Heart left ventricle (tissue), 16 donors: ENCODE measurements around the gene WDPCP. TPM values are rescaled to one million over a fixed set of nuclear protein-coding genes. Genes with fewer than 3 reads are reported as not detected.
"Not testable (repeated sequence)": the region's sequence is repeated elsewhere in the genome, so short reads cannot be mapped to it uniquely, and the experiment has no call there.

Source experiments
- ATAC-seq, 4 donors: fragments of 200-7000 bp; cut with Tn5 transposase; one replicate each; pipeline ENCODE4 v1.9.1; 2020 to 2022; ENCODE audit warnings: moderate library complexity in 4 of 4, mild to moderate bottlenecking in 3 of 4, moderate number of reproducible peaks in 1 of 4
- DNase-seq, 5 donors: peaks; one replicate each; pipeline ENCODE4 v3.0.0-alpha.2; 2020
- H3K27ac ChIP-seq, 12 donors: fragments of 200-600 bp; sonication (generic) in 4 of 12; one replicate each; pipeline versions ENCODE4 v1.5.0 to v1.8.0; 2016 to 2022; ENCODE audit warnings: mild to moderate bottlenecking in 2 of 12
- H3K27me3 ChIP-seq, 9 donors: fragments of 200-600 bp; sonication (generic) in 2 of 9; one replicate each; pipeline versions ENCODE4 v1.5.1 to v1.8.0; 2016 to 2022; ENCODE audit warnings: mild to moderate bottlenecking in 3 of 9
- H3K36me3 ChIP-seq, 9 donors: fragments of 200-600 bp; sonication (generic) in 2 of 9; one replicate each; pipeline versions ENCODE4 v1.5.0 to v1.8.0; 2018 to 2022; ENCODE audit warnings: mild to moderate bottlenecking in 2 of 9
- H3K4me1 ChIP-seq, 12 donors: fragments of 200-600 bp; sonication (generic) in 4 of 12; one replicate each; pipeline versions ENCODE4 v1.5.0 to v1.8.0; 2016 to 2022; ENCODE audit warnings: mild to moderate bottlenecking in 3 of 12
- H3K4me3 ChIP-seq, 12 donors: fragments of 200-600 bp; sonication (generic) in 4 of 12; one replicate each; pipeline versions ENCODE4 v1.5.0 to v1.8.0; 2017 to 2022; ENCODE audit warnings: mild to moderate bottlenecking in 9 of 12, moderate library complexity in 4 of 12
- H3K9me3 ChIP-seq, 12 donors: fragments of 200-600 bp; sonication (generic) in 4 of 12; one replicate each; pipeline versions ENCODE4 v1.5.0 to v1.8.0; 2016 to 2022; ENCODE audit warnings: mild to moderate bottlenecking in 1 of 12
- CTCF ChIP-seq, 12 donors: fragments of 200-600 bp; sonication (generic) in 4 of 12; IDR thresholded peaks; one replicate each; pipeline versions ENCODE4 v1.5.0 to v1.8.0; 2018 to 2022; ENCODE audit warnings: antibody characterized with exemption in 12 of 12, mild to moderate bottlenecking in 5 of 12
- POLR2A ChIP-seq, 2 donors: fragments of 450-650 bp; IDR thresholded peaks; one replicate each; pipeline ENCODE4 v1.6.1; 2017; ENCODE audit warnings: antibody characterized with exemption in 2 of 2, mild to moderate bottlenecking in 2 of 2, moderate library complexity in 2 of 2
- WGBS, 4 donors: extraction: QIAGEN DNeasy Blood & Tissue Kit in 2 of 4; methylation state at CpG; one replicate each; pipeline versions ENCODE4 v1.1.5 to v1.1.7; 2013 to 2018; 5-methylcytosine and 5-hydroxymethylcytosine counted together
- intact Hi-C, 10 donors: fragments of 100-400 bp; cut with DNase I; formaldehyde crosslinking; loops; one replicate each; pipeline versions ENCODE4 v1.11.1 to v1.14.2; 2022
- polyA plus RNA-seq, 2 donors: library from polyadenylated mRNA; stranded (reverse); fragments of 200-250 nt; gene quantifications; one replicate each; pipeline ENCODE4 v1.2.3, GENCODE V29; 2013
- total RNA-seq, 9 donors: library from RNA; depleted of rRNA in 2 of 9; stranded (reverse); fragments of >200 nt in 2 of 9; fragmentation: NEBNext Ultra II Directional in 3 of 9; extraction: Animal tissue kit (Norgen Biotek cat#: 25700) in 3 of 9; gene quantifications; one replicate each; pipeline versions ENCODE4 v1.1.0 to v1.2.4, GENCODE V29; 2016 to 2023
- donor health status: ischemic (EF 13 %, LVEDD 7.1; RV severe dilation, severe dysfunction).
- donor health status: healthy with polysubstance abuse.
- donor health status: DM: no; HTN: yes; CAD: no.
- donor health status: DM: no; HTN: no; CAD: no.
- donor health status: ischemic (EF 25% LVEDD 6.9; RV normal size, moderate dysfunction).
- donor health status: ischemic (EF 25% LVEDD 5.7; RV mildly dilated, moderate dysfunction).
- donor health status: healthy.
- donor health status: DM: yes; HTN: yes; CAD: no.
- donor health status: ischemic (EF 35%, LVEDD 5.7; RV mildly dilated, moderate dysfunction).
- donor health status: nonischemic (EF 11% LVEDD 7.7; RV severe dilation, severe dysfunction).
- donor health status: DM: yes; HTN: yes; CAD: no.
- donor health status: PGD.
- donor health status: ischemic (EF 29% LVEDD 5.4; RV normal size, mild dysfunction).
- donor health status: nonischemic (EF 23%, LVEDD 6.1; RV moderate dilation, normal function).

The WDPCP gene
- total and polyA plus RNA-seq, 11 donors, result 3.2 to 32.2 (median 16.5) TPM

GRCh38 chr2:63422556-63422955 lies 165.7 kb downstream of the WDPCP start:
- H3K4me3 ChIP-seq, result no peak overlapping the region
- H3K4me1 ChIP-seq, result no peaks in the 10 kb centered on the region
- intact Hi-C loops, result no loop called here
- H3K27me3 ChIP-seq, result no peaks in the 10 kb centered on the region
- DNase-seq (no peak), ATAC-seq (no peak)
- no peak overlapping the region for H3K27ac ChIP-seq
- 90 to 97% (median 94%) methylated on average over 1 of the region's 1 CpG for WGBS, 4 donors
- H3K36me3 ChIP-seq, result peaks cover 0 to 4% (median 0%) of the 10 kb centered on the region in 9 donors
- H3K9me3 ChIP-seq, result peaks cover 0 to 19% (median 0%) of the 10 kb centered on the region in 12 donors
- TF ChIP-seq POLR2A (IDR thresholded peaks at IDR 0.05) (no peak), CTCF (IDR thresholded peaks at IDR 0.05) (no peak)

- ATAC-seq (no peak), DNase-seq (no peak)
- Histone ChIP-seq H3K27ac (no peak overlapping the region), H3K4me3 (no peak overlapping the region), H3K27me3 (no peaks in the 10 kb centered on the region), H3K4me1 (no peaks in the 10 kb centered on the region), H3K9me3 (no peaks in the 10 kb centered on the region), H3K36me3 (peaks cover 0 to 17% (median 9%) of the 10 kb centered on the region in 9 donors)
- 92 to 99% (median 95%) methylated on average over 5 of the region's 5 CpGs for WGBS, 4 donors
- intact Hi-C loops, result no loop called here
- TF ChIP-seq CTCF (IDR thresholded peaks at IDR 0.05), result no peak
- TF ChIP-seq POLR2A (IDR thresholded peaks at IDR 0.05), result no peak
These were observed 179.7 kb downstream of the WDPCP start for GRCh38 chr2:63408530-63408929.

- peaks cover 0 to 15% (median 0%) of the 10 kb centered on the region in 12 donors for H3K9me3 ChIP-seq
- TF ChIP-seq CTCF (IDR thresholded peaks at IDR 0.05) (no peak), POLR2A (IDR thresholded peaks at IDR 0.05) (no peak)
- no peaks in the 10 kb centered on the region for H3K4me1 ChIP-seq
- no peak for ATAC-seq
- no peak for DNase-seq
- H3K4me3 ChIP-seq, result no peak overlapping the region
- peaks cover 0 to 24% (median 10%) of the 10 kb centered on the region in 9 donors for H3K36me3 ChIP-seq
- H3K27me3 ChIP-seq, result no peaks in the 10 kb centered on the region
- WGBS, 4 donors, result 85 to 92% (median 91%) methylated on average over 1 of the region's 1 CpG
- intact Hi-C loops, result no loop called here
- H3K27ac ChIP-seq, result no peak overlapping the region
These were observed 181.6 kb downstream of the WDPCP start for GRCh38 chr2:63406641-63407040.

GRCh38 chr2:63403820-63404219 lies 184.5 kb downstream of the WDPCP start:
- intact Hi-C loops, result no loop called here
- peaks cover 0 to 26% (median 10%) of the 10 kb centered on the region in 9 donors for H3K36me3 ChIP-seq
- no peak overlapping the region for H3K4me3 ChIP-seq
- H3K9me3 ChIP-seq, result peaks cover 0 to 15% (median 0%) of the 10 kb centered on the region in 12 donors
- no peaks in the 10 kb centered on the region for H3K27me3 ChIP-seq
- H3K27ac ChIP-seq, result no peak overlapping the region
- TF ChIP-seq CTCF (IDR thresholded peaks at IDR 0.05), result no peak
- TF ChIP-seq POLR2A (IDR thresholded peaks at IDR 0.05), result no peak
- no peak for ATAC-seq
- DNase-seq, result no peak
- H3K4me1 ChIP-seq, result no peaks in the 10 kb centered on the region

DNA sequence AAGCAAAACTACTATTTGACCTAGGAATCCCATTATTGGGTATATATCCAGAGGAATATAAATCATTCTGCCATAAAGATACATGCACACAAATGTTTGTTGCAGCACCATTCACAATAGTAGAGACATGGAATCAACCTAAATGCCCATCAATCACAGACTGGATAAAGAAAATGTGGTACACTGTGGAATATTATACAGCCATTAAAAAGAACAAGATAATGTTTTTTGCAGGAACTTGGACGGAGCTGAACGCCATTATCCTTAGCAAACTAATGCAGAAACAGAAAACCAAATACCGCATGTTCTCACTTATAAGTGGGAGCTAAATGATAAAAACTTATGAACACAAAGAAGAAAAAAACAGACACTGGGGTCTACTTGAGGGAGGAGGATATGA lies 185.4 kb downstream of the WDPCP start:
- 82 to 99% (median 83%) methylated on average over 3 of the region's 3 CpGs for WGBS, 4 donors

More for the DNA sequence above, 185.4 kb downstream of the WDPCP start:
- H3K4me1 ChIP-seq, H3K4me3 ChIP-seq, ATAC-seq, H3K27ac ChIP-seq, DNase-seq, H3K27me3 ChIP-seq, intact Hi-C loops: not testable (repeated sequence)
- Histone ChIP-seq H3K36me3 (peaks cover 0 to 26% (median 10%) of the 10 kb centered on the region in 9 donors), H3K9me3 (peaks cover 0 to 15% (median 0%) of the 10 kb centered on the region in 12 donors)
